Parathyroid adenoma (tissue), 2 donors: ENCODE results near the gene ZNF91.

ENCODE experiments used
- H2AFZ ChIP-seq: fragments of 300-600 bp; sonication (generic); one replicate; pipeline ENCODE4 v1.7.0; 2017; ENCODE audit warnings: antibody characterized with exemption, mild to moderate bottlenecking
- H3K27ac ChIP-seq: fragments of 300-600 bp; sonication (generic); one replicate; pipeline ENCODE4 v1.7.0; 2017
- H3K27me3 ChIP-seq: fragments of 300-600 bp; sonication (generic); one replicate; pipeline ENCODE4 v1.7.0; 2017; ENCODE audit warnings: low read length; ENCODE audit not compliant: control insufficient read depth, insufficient read depth
- H3K36me3 ChIP-seq: fragments of 300-600 bp; sonication (generic); one replicate; pipeline ENCODE4 v1.7.0; 2017; ENCODE audit warnings: low read length; ENCODE audit not compliant: control insufficient read depth, insufficient read depth
- H3K4me1 ChIP-seq: fragments of 300-600 bp; sonication (generic); one replicate; pipeline ENCODE4 v1.7.0; 2017; ENCODE audit warnings: control low read depth
- H3K4me2 ChIP-seq: fragments of 300-600 bp; sonication (generic); one replicate; pipeline ENCODE4 v1.7.0; 2017; ENCODE audit warnings: low read length
- H3K4me3 ChIP-seq: fragments of 300-600 bp; sonication (generic); one replicate; pipeline ENCODE4 v1.7.0; 2017; ENCODE audit warnings: low read depth, low read length
- H3K79me2 ChIP-seq: fragments of 300-600 bp; sonication (generic); one replicate; pipeline ENCODE4 v1.7.0; 2017; ENCODE audit warnings: control low read depth
- H3K9ac ChIP-seq: fragments of 300-600 bp; sonication (generic); one replicate; pipeline ENCODE4 v1.7.0; 2017; ENCODE audit warnings: mild to moderate bottlenecking
- H3K9me3 ChIP-seq: fragments of 300-600 bp; sonication (generic); one replicate; pipeline ENCODE4 v1.7.0; 2017; ENCODE audit warnings: low read length; ENCODE audit not compliant: control insufficient read depth
- CTCF ChIP-seq: fragments of 300-600 bp; sonication (generic); IDR thresholded peaks from one replicate; pipeline ENCODE4 v1.7.0; 2017; ENCODE audit warnings: antibody characterized with exemption, mild to moderate bottlenecking
- donor health status: primary hyperparathyroidism.

The ZNF91 gene

GRCh38 chr19:23406091-23406490, 10.8 kb upstream of the ZNF91 start:
- no peaks in the 10 kb centered on the region for H3K27me3 ChIP-seq
- H3K9me3 ChIP-seq, result no peaks in the 10 kb centered on the region
- no peak overlapping the region for H3K27ac ChIP-seq
- no peaks in the 10 kb centered on the region for H3K36me3 ChIP-seq
- no peak overlapping the region for H3K4me2 ChIP-seq
- no peaks in the 10 kb centered on the region for H3K4me1 ChIP-seq
- no peak for TF ChIP-seq CTCF
- no peak overlapping the region for H3K9ac ChIP-seq
- H3K79me2 ChIP-seq, result no peaks in the 10 kb centered on the region
- H2AFZ ChIP-seq, result no peak overlapping the region
- H3K4me3 ChIP-seq, result no peak overlapping the region

- Histone ChIP-seq H2AFZ (no peak overlapping the region), H3K27me3 (no peaks in the 10 kb centered on the region), H3K4me2 (no peak overlapping the region), H3K4me3 (no peak overlapping the region), H3K4me1 (no peaks in the 10 kb centered on the region), H3K36me3 (no peaks in the 10 kb centered on the region), H3K9ac (no peak overlapping the region), H3K9me3 (no peaks in the 10 kb centered on the region), H3K27ac (no peak overlapping the region), H3K79me2 (no peaks in the 10 kb centered on the region)
- TF ChIP-seq CTCF, result no peak
Observed at GRCh38 chr19:23404676-23405075, 9.4 kb upstream of the ZNF91 start.

- no peak for TF ChIP-seq CTCF
- no peak overlapping the region for H3K9ac ChIP-seq
- H3K4me1 ChIP-seq, result no peaks in the 10 kb centered on the region
- no peak overlapping the region for H3K27ac ChIP-seq
- no peaks in the 10 kb centered on the region for H3K9me3 ChIP-seq
- no peak overlapping the region for H3K4me2 ChIP-seq
- no peaks in the 10 kb centered on the region for H3K27me3 ChIP-seq
- H3K4me3 ChIP-seq, result no peak overlapping the region
- H2AFZ ChIP-seq, result no peak overlapping the region
- H3K36me3 ChIP-seq, result no peaks in the 10 kb centered on the region
- no peaks in the 10 kb centered on the region for H3K79me2 ChIP-seq
Observed at GRCh38 chr19:23403581-23404324, 8.5 kb upstream of the ZNF91 start.

- H3K79me2 ChIP-seq, result no peaks in the 10 kb centered on the region
- no peak overlapping the region for H3K4me3 ChIP-seq
- no peaks in the 10 kb centered on the region for H3K9me3 ChIP-seq
- no peak overlapping the region for H2AFZ ChIP-seq
- H3K36me3 ChIP-seq, result no peaks in the 10 kb centered on the region
- no peaks in the 10 kb centered on the region for H3K27me3 ChIP-seq
- H3K27ac ChIP-seq, result no peak overlapping the region
- H3K4me1 ChIP-seq, result no peaks in the 10 kb centered on the region
- H3K4me2 ChIP-seq, result no peak overlapping the region
- no peak for TF ChIP-seq CTCF
- H3K9ac ChIP-seq, result no peak overlapping the region
Observed at GRCh38 chr19:23403052-23403451, 7.8 kb upstream of the ZNF91 start.

GRCh38 chr19:23402388-23402787, 7.1 kb upstream of the ZNF91 start:
- Histone ChIP-seq H3K4me2 (no peak overlapping the region), H2AFZ (no peak overlapping the region), H3K27ac (no peak overlapping the region), H3K4me3 (no peak overlapping the region), H3K79me2 (no peaks in the 10 kb centered on the region), H3K4me1 (no peaks in the 10 kb centered on the region), H3K9me3 (no peaks in the 10 kb centered on the region), H3K9ac (no peak overlapping the region), H3K36me3 (no peaks in the 10 kb centered on the region), H3K27me3 (no peaks in the 10 kb centered on the region)
- no peak for TF ChIP-seq CTCF
